ENCODE measurements around the gene ADD2. TPM values are rescaled to one million over a fixed set of nuclear protein-coding genes. Genes with fewer than 3 reads are reported as not detected.

The ADD2 gene
- total RNA-seq, 1 donor from 2014 or later = 1.4 TPM

- TF ChIP-seq, protein P1, sequence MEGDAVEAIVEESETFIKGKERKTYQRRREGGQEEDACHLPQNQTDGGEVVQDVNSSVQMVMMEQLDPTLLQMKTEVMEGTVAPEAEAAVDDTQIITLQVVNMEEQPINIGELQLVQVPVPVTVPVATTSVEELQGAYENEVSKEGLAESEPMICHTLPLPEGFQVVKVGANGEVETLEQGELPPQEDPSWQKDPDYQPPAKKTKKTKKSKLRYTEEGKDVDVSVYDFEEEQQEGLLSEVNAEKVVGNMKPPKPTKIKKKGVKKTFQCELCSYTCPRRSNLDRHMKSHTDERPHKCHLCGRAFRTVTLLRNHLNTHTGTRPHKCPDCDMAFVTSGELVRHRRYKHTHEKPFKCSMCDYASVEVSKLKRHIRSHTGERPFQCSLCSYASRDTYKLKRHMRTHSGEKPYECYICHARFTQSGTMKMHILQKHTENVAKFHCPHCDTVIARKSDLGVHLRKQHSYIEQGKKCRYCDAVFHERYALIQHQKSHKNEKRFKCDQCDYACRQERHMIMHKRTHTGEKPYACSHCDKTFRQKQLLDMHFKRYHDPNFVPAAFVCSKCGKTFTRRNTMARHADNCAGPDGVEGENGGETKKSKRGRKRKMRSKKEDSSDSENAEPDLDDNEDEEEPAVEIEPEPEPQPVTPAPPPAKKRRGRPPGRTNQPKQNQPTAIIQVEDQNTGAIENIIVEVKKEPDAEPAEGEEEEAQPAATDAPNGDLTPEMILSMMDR (IDR thresholded peaks at IDR 0.05) = no peak
- no peak for DNase-seq
- intact Hi-C loops (cut with DNase I) = loop anchor here (10.0 kb wide), 1 partner anchor 269 kb away; no protein-coding TSS in a partner anchor
These were observed 154.5 kb downstream of the ADD2 start for GRCh38 chr2:70613521-70613920.

GRCh38 chr2:70612574-70612973, 155.4 kb downstream of the ADD2 start:
- ATAC-seq = no peak
- no peak overlapping the region for H3K4me3 ChIP-seq
- intact Hi-C loops (cut with DNase I) = loop anchor here (10.0 kb wide), 1 partner anchor 268 kb away; no protein-coding TSS in a partner anchor

More at GRCh38 chr2:70613521-70613920, 154.5 kb downstream of the ADD2 start:
- Histone ChIP-seq H3K27ac (no peak overlapping the region), H3K36me3 (no peaks in the 10 kb centered on the region), H3K4me3 (no peak overlapping the region), H3K27me3 (no peaks in the 10 kb centered on the region), H3K9me3 (no peaks in the 10 kb centered on the region), H3K4me1 (no peaks in the 10 kb centered on the region)
- ATAC-seq = no peak

DNA sequence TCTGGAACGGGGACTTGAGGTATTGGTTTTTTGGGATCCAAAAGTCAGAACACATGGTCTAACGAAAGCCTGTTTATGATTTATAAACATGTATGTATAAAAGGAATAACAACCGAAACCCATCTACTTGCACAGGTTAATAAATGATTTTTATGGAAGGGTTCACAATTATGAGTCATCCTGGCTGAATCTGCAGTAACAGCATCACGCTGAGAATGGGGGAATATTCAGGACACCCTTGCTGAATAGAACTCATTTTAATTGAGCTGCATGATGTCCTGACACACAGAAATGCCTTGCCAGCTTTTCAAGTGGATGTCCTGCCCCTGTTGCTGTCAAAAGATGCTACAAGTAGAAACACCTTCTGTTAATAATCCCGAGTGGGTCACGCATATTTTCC, 159.6 kb downstream of the ADD2 start:
- TF ChIP-seq, protein P1 (IDR thresholded peaks at IDR 0.05) = no peak
- intact Hi-C loops (cut with DNase I) = no loop called here
- H3K4me1 ChIP-seq = no peaks in the 10 kb centered on the region
- DNase-seq = no peak
- no peak overlapping the region for H3K4me3 ChIP-seq
- no peaks in the 10 kb centered on the region for H3K36me3 ChIP-seq
- H3K27me3 ChIP-seq = peaks cover 4% of the 10 kb centered on the region
- H3K9me3 ChIP-seq = no peaks in the 10 kb centered on the region
- no peak overlapping the region for H3K27ac ChIP-seq
- no peak for ATAC-seq

More at GRCh38 chr2:70612574-70612973, 155.4 kb downstream of the ADD2 start:
- DNase-seq = no peak
- no peaks in the 10 kb centered on the region for H3K36me3 ChIP-seq
- no peaks in the 10 kb centered on the region for H3K9me3 ChIP-seq
- TF ChIP-seq, protein P1 (IDR thresholded peaks at IDR 0.05) = no peak
- H3K4me1 ChIP-seq = no peaks in the 10 kb centered on the region
- H3K27ac ChIP-seq = no peak overlapping the region
- no peaks in the 10 kb centered on the region for H3K27me3 ChIP-seq

DNA sequence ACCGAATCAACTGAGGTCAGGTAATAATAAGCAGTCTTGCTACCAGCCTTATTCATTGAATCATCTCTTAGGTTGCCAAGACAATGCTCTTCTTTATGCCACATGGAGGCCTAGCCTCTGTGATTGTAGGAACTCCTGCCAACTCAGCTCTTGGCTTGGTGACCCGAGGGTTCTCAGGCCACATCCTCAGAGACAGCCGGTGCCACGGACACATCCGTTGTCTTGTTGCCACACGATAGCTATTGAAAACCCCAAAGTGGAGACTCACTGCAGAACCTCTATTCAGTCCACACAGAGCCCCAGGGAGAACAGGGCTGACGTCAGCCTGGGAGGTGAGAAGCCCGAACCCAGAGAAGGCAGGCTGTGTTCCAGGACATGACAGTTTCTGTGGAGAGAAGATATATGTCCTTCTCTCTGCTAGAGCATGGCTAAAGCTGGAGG, 160.9 kb downstream of the ADD2 start:
- H3K36me3 ChIP-seq = no peaks in the 10 kb centered on the region
- H3K9me3 ChIP-seq = no peaks in the 10 kb centered on the region
- H3K4me1 ChIP-seq = no peaks in the 10 kb centered on the region
- TF ChIP-seq, protein P1 (IDR thresholded peaks at IDR 0.05) = no peak
- H3K4me3 ChIP-seq = no peak overlapping the region
- ATAC-seq (no peak), DNase-seq (no peak)
- H3K27ac ChIP-seq = no peak overlapping the region
- H3K27me3 ChIP-seq = peaks cover 4% of the 10 kb centered on the region
- intact Hi-C loops (cut with DNase I) = no loop called here

Other genes starting within 250 kb of the ADD2 start
- gene TGFA, start 214.4 kb downstream of the ADD2 start, total RNA-seq = 9.1 TPM
- not detected for gene FIGLA, start 22.4 kb upstream of the ADD2 start, total RNA-seq
- 1.2 TPM for gene CLEC4F, start 52.4 kb upstream of the ADD2 start, total RNA-seq
- 3.6 TPM for gene CD207, start 67.6 kb upstream of the ADD2 start, total RNA-seq
- 0.93 TPM for gene VAX2, start 132.4 kb upstream of the ADD2 start, total RNA-seq
- 2.1 TPM for gene ATP6V1B1, start 167.7 kb upstream of the ADD2 start, total RNA-seq
- gene ANKRD53, start 210.4 kb upstream of the ADD2 start, total RNA-seq = 0.38 TPM
- gene TEX261, start 226.7 kb upstream of the ADD2 start, total RNA-seq = 63.1 TPM